NCI-H748 (cell line): ENCODE measurements around the gene KCNQ1.

ENCODE experiments used
- DNase-seq: peaks from one replicate; lab custom pipeline; 2025; ENCODE audit not compliant: unreplicated experiment; lab: John Stamatoyannopoulos, UW

Gene KCNQ1

DNA sequence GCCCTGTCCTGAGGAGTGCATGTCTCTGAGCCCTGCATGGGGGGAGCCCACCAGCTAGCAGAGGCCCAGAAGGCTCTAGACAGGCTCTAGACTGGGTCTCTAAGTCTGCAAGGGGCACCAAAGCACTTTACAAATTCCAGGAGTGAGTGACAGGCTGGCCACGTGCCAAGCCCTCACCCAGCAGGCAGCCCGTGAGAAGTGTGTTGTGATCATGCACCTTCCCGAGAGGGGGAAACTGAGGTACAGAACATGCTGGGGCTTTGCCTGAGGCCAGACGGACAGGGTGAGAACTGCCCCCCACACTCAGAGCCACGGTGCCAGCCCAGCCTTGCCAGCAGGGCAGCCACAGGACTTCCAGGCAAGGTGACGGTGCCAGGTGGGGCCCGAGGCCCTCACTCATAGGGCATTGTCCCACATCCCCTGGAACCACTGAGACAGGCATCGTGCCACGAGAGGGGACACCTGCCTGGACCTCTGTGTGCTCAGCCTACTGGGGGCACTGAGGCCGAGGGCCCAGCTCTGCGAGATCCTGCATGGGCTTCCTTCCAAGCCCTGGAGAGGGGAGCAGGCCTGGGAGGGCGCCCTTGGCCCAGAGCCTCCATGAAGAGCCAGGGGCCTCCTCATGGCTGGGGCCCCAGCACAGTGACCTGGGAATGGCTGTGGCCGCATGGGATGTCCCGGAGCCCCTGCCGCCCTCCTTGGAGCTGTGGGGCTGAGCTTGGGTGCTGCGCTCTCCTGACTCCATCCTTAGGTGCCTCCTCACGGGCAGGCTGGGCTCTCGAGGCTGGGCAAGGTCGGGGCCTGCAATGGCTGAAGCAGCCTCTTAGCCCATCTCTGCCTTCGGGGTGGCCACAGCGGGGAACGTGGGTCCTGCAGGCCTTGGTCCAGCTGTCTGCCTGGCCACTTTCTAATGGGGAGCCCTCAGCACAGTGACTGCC lies 133.5 kb downstream of the KCNQ1 start:
- no peak for DNase-seq

- no peak for DNase-seq
Observed at GRCh38 chr11:2578929-2579270, 134.1 kb downstream of the KCNQ1 start.

GRCh38 chr11:2579315-2580060 lies 134.7 kb downstream of the KCNQ1 start:
- no peak for DNase-seq

DNA sequence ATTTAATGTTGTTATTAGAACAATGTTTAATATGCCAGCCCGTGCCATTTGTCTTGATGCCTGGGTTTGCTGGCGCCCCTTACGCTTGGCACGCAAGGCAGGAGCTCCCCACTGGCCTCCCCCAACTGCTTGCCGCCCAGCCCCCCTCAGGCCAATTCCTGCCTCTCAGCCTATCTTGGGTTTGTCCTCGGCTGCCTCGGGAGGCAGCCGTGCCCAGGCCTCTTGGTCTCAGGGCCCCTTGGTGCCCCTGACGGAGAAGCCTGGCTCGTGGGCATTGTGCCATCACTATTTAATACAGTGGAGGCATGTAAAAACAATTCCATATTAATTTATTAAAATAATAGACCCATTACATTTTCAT lies 135.2 kb downstream of the KCNQ1 start:
- DNase-seq = no peak

DNA sequence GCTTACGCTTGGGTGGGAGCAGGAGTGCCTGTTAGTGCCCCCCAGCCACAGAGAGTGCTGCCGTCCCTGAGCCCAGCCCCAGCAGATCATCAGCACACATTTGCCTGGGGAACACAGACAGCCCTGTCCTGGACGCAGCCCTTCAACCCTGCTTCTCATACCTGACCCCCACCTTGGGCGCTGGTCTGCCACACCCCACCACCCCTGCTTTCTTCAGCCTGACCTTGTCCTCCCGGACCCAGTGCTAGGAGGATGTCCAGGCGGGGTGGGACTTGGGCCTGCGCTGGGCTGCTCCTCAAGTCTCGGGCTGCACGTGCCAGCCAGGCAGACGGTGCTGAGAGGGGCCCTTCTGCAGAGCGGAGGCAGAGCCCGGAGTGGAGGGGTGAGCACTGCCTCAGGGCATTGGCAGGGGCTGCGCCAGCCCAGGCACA lies 135.8 kb downstream of the KCNQ1 start:
- DNase-seq = no peak

DNA sequence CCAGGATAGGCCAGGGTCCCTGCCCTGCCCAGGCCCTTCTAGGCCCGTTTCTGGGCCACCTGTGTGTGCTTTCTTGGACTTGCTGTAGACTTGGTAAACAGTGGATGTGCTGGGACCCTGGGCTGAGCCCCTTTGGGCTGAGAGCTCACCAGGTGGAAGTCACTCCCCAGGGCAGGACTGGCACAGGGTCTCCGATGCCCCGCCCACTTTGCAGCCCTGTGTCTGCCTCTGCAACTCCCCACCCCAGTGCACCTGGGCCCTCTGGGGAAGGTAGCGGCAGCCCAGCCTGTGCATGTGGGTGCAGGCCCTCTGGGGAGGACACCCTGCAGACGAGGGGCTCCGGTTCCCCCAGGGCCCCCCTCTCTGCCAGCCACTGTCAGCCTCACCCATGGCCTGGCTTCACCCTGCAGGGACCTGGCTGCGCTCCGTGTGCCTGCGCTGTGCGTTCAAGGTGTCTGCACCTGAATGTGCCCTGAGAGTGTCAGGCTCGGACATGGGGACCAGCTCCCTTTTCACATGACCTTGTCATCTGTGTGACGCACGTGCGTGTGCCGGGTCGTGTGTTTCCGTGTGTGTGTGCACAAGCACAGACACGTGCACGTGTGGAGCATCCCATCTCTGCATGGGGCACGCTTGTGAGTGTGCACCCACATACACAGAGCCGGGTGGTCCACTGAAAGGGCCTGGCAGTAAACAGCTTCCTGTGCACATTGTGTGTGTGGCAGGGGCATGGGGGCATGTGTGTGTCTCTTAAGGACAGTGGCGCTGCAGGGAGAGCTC lies 136.5 kb downstream of the KCNQ1 start:
- no peak for DNase-seq

GRCh38 chr11:2581931-2582350 lies 137.1 kb downstream of the KCNQ1 start:
- no peak for DNase-seq

- no peak for DNase-seq
Observed at GRCh38 chr11:2582351-2582945, 137.6 kb downstream of the KCNQ1 start.

- no peak for DNase-seq
Observed at GRCh38 chr11:2582946-2583604, 138.3 kb downstream of the KCNQ1 start.

DNA sequence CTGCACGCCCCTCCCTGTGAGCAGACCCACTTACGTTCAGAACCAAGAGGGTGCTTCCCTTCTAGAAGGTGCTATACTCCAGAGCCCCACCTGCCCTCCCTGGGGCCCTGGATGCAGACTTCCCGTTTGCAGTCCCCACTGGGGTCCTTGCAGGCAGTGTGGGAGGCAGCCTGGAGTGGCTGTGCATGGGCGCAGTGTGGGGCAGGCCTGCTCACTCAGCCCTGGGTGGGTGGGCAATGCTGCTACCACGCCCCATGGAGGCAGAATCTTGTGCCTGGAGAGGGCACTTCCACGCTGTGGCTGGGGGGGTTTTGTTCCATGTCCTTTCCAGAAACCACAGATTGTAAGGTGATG lies 138.8 kb downstream of the KCNQ1 start:
- DNase-seq = no peak

DNA sequence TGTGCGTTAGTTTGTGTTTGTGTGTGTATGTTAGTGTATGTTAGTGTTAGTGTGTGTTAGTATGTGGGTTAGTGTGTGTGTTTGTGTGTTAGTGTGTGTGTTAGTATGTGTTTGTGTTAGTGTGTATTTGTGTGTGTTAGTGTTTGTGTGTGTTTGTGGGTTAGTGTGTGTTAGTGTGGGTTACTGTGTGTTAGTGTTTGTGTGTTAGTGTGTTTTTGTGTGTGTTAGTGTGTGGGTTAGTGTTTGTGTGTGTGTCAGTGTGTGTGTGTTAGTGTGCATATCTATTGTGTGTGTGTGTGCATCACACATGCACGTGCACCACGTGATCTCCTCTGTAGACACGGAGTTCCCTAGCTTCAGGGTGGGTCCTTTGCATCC lies 139.6 kb downstream of the KCNQ1 start:
- DNase-seq = no peak

DNA sequence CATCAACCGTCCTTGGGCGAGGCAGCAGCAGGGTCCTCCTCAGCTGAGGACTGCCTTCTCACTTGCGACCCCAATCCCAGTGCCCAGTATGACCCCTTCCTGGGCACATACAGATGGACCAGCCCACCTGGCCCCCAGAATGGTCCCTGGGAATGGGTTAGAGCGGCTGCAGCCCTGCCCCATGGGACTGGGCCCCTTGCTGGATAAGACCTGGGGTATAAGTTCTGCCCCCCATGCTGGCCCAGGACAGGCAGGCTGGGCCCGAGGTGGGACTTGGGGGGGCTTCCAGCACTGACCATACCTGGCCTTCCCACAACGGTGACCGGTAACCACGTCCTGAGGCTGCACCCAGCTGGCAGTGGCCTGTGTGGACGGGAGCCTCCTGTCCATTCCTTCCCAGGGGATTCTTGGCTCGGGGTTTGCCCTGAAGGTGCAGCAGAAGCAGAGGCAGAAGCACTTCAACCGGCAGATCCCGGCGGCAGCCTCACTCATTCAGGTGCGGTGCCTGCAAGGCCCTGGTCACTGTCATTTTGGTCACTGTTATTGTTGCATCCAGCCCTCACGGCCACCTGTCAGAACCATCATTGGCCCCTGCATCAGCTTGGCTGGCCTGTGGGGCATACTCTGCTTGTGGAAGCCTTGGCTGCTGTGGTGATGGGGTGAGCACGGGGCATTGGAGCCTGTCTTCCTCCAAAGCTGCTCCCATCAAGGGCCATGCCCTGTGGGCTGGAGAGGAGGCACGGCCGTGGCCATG lies 140.2 kb downstream of the KCNQ1 start:
- DNase-seq = no peak

GRCh38 chr11:2585566-2586086 lies 140.8 kb downstream of the KCNQ1 start:
- DNase-seq = no peak

DNA sequence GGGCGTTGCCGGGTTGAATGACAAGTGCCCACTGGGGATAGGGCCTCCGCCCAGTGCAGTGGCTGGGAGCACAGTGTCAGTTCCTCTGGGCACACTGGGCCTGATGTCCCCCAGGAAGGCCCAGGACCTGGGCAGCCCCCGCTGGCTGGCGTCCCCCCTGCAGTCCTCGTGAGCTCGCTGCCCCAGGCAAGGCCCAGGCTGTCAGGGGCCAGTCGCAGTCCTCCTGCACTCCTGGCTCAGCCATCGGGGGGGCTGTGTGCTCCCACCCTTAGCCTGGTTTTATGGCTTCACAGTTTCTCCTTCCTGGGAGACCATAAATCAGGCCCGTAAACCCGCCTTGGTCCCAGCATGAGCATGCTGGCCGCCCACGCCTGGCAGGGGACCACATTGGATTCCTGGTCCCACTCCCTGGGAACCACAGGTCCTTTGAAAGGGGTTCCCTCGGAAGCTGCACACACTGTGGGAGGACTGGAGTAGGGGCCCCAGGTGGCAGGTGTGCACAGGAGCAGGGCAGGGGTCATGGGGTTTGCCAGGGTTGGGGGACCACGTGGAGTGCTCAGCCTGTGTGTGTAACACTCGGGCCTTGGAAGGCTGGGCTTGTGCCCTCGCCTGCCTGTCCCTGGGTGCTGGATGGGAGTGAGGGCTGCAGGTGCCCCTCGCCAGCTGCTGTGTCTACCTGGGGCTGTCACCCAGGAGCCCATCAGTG lies 141.4 kb downstream of the KCNQ1 start:
- no peak for DNase-seq

DNA sequence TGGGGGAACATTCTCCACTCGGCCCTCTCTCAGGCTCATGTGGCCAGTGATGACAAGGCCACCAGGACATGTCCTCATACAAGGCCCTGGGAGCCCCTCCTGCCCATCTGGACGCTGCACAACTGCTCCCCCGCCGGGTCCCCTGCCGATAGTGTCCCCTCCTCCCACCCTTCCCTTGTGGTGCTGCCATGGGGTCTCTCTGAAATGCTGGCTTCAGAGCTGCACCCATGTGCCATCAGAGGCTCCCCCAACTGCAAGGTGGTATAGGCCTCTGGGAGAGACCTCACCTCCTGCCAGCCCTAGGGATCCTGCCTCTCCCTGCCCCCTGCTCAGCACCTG lies 142.0 kb downstream of the KCNQ1 start:
- no peak for DNase-seq

- no peak for DNase-seq
Observed at GRCh38 chr11:2587132-2587930, 142.5 kb downstream of the KCNQ1 start.

DNA sequence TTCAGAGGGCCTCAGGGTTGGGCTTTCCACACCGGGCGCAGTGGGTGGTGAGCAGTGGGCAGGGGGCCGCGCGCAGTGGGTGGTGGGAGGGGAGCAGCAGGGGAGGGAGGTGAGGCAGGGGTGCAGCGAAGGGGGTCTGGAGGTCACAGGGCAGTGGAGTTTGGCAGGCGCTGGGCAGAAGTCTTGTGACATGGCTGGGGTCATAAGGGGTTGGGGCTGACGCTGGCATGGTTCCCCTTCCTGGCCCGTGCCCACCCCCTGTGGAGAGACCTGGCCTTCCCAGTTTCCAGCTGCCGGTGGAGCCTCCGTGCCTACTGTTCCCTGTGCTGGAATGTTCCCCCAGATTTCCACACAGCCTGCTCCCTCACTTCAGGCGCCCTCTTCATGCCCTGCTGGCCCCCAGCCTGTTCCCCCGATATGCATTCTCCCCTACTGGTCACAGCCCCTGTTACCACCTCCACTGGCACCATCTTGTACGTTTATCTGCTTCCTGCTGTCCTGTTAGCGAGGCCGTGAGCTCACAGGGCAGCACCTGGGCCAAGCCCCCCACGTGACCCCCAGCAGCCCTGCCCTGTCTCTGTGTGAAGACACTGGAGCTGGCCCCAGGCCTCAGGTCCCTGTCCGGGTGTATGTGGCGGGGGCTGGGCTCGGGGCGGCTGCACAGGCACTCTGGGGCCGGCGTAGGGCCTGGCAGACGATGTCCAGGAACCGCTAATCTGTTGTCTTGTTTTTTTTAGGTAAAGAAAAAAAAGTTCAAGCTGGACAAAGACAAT lies 143.4 kb downstream of the KCNQ1 start:
- no peak for DNase-seq
